ENCODE results near the gene RERE. TPM values are rescaled to one million over a fixed set of nuclear protein-coding genes. Genes with fewer than 3 reads are reported as not detected.
"Not testable (repeated sequence)": the region's sequence is repeated elsewhere in the genome, so short reads cannot be mapped to it uniquely, and the experiment has no call there.

RERE gene
- total RNA-seq, 2 donors from 2014 or later, result 102 to 108 TPM

- no peaks in the 10 kb centered on the region for H3K36me3 Mint-ChIP-seq (ENCODE audit: low read depth)
Observed at GRCh38 chr1:8854240-8854639, 36.8 kb upstream of the RERE start.

DNA sequence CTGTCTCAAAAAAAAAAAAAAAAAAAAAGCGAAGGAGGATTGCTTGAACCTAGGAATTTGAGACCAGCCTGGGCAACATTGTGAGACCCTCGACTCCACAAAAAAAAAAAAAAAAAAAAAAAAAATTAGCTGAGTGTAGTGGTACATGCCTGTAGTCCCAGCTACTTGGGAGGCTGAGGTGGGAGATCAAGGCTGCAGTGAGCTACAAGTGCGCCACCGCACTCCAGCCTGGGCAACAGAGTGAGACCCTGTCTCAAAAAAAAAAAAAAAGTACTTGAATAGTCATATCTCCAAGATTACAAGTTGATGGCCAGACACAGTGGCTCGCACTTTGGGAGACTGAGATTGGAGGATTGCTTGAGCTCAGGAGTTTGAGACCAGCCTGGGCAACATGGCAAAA lies 33.6 kb upstream of the RERE start:
- H3K4me1 Mint-ChIP-seq, result no peaks in the 10 kb centered on the region
- no peaks in the 10 kb centered on the region for H3K9me3 ChIP-seq (ENCODE audit: control insufficient read depth, low read length, poor library complexity, severe bottlenecking)
- ATAC-seq (no peak), DNase-seq (no peak)
- H3K4me3 Mint-ChIP-seq, result no peak overlapping the region
- no peak overlapping the region for H3K27ac Mint-ChIP-seq
- no peaks in the 10 kb centered on the region for H3K27me3 Mint-ChIP-seq
- H3K36me3 Mint-ChIP-seq (ENCODE audit: low read depth), result no peaks in the 10 kb centered on the region

More at GRCh38 chr1:8854240-8854639, 36.8 kb upstream of the RERE start:
- H3K27ac Mint-ChIP-seq, result no peak overlapping the region
- H3K4me3 Mint-ChIP-seq, result no peak overlapping the region
- no peaks in the 10 kb centered on the region for H3K27me3 Mint-ChIP-seq
- no peaks in the 10 kb centered on the region for H3K9me3 ChIP-seq (ENCODE audit: control insufficient read depth, low read length, poor library complexity, severe bottlenecking)
- ATAC-seq (no peak), DNase-seq (no peak)
- peaks cover 7% of the 10 kb centered on the region for H3K4me1 Mint-ChIP-seq

- H3K27ac Mint-ChIP-seq, result no peak overlapping the region
- H3K27me3 Mint-ChIP-seq, result no peaks in the 10 kb centered on the region
- ATAC-seq (peak; percentile 90), DNase-seq (peak; percentile 51 to 75 (median 66))
- no peaks in the 10 kb centered on the region for H3K4me1 Mint-ChIP-seq
- no peaks in the 10 kb centered on the region for H3K9me3 ChIP-seq (ENCODE audit: control insufficient read depth, low read length, poor library complexity, severe bottlenecking)
- peaks cover under 1% of the 10 kb centered on the region for H3K36me3 Mint-ChIP-seq (ENCODE audit: low read depth)
- H3K4me3 Mint-ChIP-seq, result no peak overlapping the region
Observed at GRCh38 chr1:8848663-8849386, 31.4 kb upstream of the RERE start.

DNA sequence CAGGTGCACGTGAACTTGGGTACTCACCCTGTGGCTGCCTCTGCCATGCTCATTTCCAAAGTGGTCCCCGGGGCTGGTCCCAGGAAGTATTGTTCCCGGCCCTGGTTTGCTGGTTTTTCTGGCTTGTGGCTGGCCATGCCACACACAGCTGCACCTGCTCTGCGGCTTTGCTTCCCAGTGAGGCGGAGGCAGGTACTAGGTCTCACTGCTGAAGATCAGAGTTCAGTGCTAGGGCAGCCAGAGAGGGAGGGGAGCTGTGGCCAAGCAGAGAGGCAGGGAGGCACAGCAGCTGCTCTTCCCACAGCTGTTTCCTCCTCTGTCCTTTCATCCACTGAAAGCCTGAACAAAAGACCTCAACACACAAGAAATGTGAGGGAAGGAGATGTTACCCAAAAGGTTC lies 30.6 kb upstream of the RERE start:
- DNase-seq (no peak), ATAC-seq (no peak)
- Mint-ChIP-seq H3K27me3 (peaks cover 4% of the 10 kb centered on the region), H3K27ac (no peak overlapping the region), H3K4me1 (no peaks in the 10 kb centered on the region), H3K4me3 (no peak overlapping the region), H3K36me3 (ENCODE audit: low read depth) (peaks cover 2% of the 10 kb centered on the region)
- H3K9me3 ChIP-seq (ENCODE audit: control insufficient read depth, low read length, poor library complexity, severe bottlenecking), result no peaks in the 10 kb centered on the region

DNA sequence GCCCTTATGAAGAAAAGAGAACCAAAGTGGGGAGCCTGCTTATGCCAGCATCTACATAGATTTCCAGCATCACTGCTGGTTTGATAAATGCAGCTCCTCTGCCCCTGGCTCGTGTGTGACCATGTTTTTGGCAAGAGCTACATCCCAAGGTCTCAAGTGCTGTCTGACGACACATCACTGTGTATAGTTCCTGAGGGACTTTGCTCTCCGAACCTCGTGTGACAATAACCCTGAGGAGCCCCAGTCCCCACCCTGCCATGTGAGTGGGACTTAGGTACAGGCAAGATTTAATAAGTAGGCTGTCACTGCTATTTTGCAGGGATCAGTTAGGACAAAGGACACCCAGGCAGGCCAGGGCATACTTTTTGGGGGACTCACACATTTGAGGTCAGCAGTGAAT lies 28.8 kb upstream of the RERE start:
- Mint-ChIP-seq H3K36me3 (ENCODE audit: low read depth) (peaks cover 2% of the 10 kb centered on the region), H3K4me1 (no peaks in the 10 kb centered on the region), H3K27ac (no peak overlapping the region), H3K4me3 (no peak overlapping the region), H3K27me3 (peaks cover 4% of the 10 kb centered on the region)
- ATAC-seq (no peak), DNase-seq (no peak)
- H3K9me3 ChIP-seq (ENCODE audit: control insufficient read depth, low read length, poor library complexity, severe bottlenecking), result no peaks in the 10 kb centered on the region

DNA sequence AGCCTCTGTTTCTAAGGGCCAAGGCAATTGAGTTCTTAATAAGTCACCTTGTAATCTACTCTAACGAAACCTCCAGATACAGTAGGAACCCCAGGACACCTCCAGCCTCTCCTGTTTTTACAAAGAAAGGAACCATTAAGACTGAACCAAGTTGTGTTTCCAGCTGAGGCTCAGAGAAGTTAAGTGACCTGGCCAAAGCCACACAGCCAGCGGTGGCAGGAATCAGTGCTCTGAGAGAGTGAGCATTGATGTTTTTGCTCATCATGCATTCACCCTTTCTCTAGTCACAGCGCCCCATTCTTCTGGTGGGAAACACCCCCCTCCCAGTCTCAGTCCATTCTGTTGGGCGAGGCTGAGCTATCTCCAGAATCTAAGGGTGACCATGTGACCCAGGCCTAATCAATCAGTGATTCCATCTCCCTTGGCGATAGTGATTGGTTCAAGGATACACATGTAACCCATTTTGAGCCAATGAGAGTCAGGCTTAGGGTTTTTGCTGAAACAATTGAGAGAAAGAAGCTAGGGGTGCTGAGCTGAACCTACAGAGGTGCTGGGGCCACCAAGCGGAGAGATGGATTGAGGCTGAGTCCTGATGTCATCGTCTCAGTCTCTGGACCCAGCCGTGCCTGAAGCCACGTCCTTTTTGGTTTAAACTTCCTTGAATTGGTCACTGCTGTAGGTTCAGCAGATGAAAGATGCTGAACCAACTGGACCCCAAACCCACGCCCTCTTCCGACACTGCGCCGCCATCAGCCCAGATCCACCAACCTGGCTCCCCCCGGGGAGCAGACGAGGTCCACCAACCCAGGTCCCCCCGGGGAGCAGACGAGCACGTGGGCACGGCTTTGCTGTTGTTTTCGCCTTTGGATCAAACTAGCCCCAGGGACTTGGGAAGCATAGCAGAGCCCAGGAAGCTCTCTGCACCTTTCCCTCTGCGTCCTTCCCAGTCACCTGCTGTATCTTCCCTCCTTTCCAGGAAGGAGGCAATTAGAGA lies 28.0 kb upstream of the RERE start:
- H3K9me3 ChIP-seq (ENCODE audit: control insufficient read depth, low read length, poor library complexity, severe bottlenecking), result no peaks in the 10 kb centered on the region
- Mint-ChIP-seq H3K36me3 (ENCODE audit: low read depth) (peaks cover 2% of the 10 kb centered on the region), H3K27me3 (peaks cover 4% of the 10 kb centered on the region), H3K4me3 (no peak overlapping the region), H3K4me1 (no peaks in the 10 kb centered on the region), H3K27ac (no peak overlapping the region)
- DNase-seq (no peak), ATAC-seq (no peak)

DNA sequence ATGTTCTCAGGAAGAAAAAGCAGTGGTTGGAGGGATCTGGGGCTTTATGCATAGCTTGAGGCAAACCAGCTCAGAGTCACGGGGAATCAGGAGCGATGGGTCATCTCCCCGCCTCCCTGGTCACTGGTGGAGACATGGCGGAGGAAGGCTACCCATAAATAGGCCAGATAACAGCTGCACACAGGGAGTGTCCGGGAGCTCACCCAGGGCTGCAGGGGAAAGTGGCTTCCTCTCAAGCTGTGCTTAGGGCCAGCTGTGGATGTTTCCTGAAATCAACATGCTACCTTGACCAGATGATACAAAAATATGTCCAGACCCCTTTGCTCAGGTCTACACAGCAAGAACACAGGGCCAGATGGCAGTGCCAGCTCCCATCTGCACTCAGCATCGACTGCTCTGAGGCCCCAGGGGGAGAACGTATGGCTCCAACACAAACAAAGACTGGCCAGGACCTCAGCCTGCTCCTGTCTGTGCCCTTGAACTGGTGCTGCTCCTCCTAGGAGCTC lies 27.1 kb upstream of the RERE start:
- Mint-ChIP-seq H3K36me3 (ENCODE audit: low read depth) (peaks cover 2% of the 10 kb centered on the region), H3K4me1 (no peaks in the 10 kb centered on the region), H3K27ac (no peak overlapping the region), H3K4me3 (no peak overlapping the region), H3K27me3 (peaks cover 4% of the 10 kb centered on the region)
- DNase-seq, result no peak
- ATAC-seq, result no peak
- H3K9me3 ChIP-seq (ENCODE audit: control insufficient read depth, low read length, poor library complexity, severe bottlenecking), result no peaks in the 10 kb centered on the region

DNA sequence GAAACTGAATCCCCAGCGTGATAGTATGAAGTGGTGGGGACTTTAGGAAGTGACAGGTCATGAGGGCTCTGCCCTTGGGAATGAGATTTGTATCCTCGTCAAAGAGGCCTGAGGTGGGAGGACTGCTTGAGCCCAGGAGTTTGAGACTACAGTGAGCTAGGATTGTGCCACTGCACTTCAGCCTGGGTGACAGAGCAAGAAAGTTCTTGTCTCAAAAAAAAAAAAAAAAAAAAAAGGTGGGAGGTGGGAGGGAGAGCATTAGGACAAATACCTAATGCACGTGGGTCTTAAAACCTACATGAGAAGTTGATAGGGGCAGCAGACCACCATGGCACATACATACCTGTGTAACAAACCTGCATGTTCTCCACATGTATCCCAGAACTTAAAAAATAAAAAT lies 24.0 kb upstream of the RERE start:
- no peaks in the 10 kb centered on the region for H3K4me1 Mint-ChIP-seq
- ATAC-seq, result no peak
- H3K9me3 ChIP-seq (ENCODE audit: control insufficient read depth, low read length, poor library complexity, severe bottlenecking), result no peaks in the 10 kb centered on the region
- no peak overlapping the region for H3K27ac Mint-ChIP-seq
- no peak overlapping the region for H3K4me3 Mint-ChIP-seq
- H3K36me3 Mint-ChIP-seq (ENCODE audit: low read depth), result peaks cover 2% of the 10 kb centered on the region
- DNase-seq, result no peak
- H3K27me3 Mint-ChIP-seq, result peaks cover 4% of the 10 kb centered on the region

DNA sequence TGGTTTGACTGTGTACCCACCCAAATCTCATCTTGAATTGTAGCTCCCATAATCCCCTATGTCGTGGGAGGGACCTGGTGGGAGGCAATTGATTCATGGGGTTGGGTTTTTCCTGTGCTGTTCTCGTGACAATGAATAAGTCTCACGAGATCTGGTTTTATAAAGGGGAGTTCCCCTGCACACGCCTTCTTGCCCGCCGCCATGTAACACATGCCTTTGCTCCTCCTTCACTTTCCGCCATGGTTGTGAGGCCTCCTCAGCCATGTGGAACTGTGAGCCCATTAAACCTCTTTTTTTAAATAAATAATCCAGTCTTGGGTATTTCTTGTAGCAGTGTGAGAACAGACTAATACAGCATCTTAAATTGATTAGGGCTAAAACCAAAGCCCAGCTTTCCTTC lies 22.6 kb upstream of the RERE start:
- H3K4me1 Mint-ChIP-seq, result no peaks in the 10 kb centered on the region
- H3K9me3 ChIP-seq (ENCODE audit: control insufficient read depth, low read length, poor library complexity, severe bottlenecking), result no peaks in the 10 kb centered on the region
- no peak for DNase-seq
- no peak for ATAC-seq
- no peak overlapping the region for H3K4me3 Mint-ChIP-seq
- peaks cover 2% of the 10 kb centered on the region for H3K36me3 Mint-ChIP-seq (ENCODE audit: low read depth)
- no peak overlapping the region for H3K27ac Mint-ChIP-seq
- H3K27me3 Mint-ChIP-seq, result peaks cover 4% of the 10 kb centered on the region

GRCh38 chr1:8835941-8836643 lies 18.7 kb upstream of the RERE start:
- Mint-ChIP-seq H3K4me3 (no peak overlapping the region), H3K4me1 (no peaks in the 10 kb centered on the region)
- ATAC-seq, result no peak

GRCh38 chr1:8831340-8831739 lies 13.9 kb upstream of the RERE start:
- Mint-ChIP-seq H3K4me1 (peaks cover 13% of the 10 kb centered on the region), H3K36me3 (ENCODE audit: low read depth) (peaks cover 4% of the 10 kb centered on the region), H3K27ac (no peak overlapping the region), H3K4me3 (no peak overlapping the region), H3K27me3 (no peaks in the 10 kb centered on the region)
- no peaks in the 10 kb centered on the region for H3K9me3 ChIP-seq (ENCODE audit: control insufficient read depth, low read length, poor library complexity, severe bottlenecking)
- no peak for DNase-seq
- ATAC-seq, result no peak

More at GRCh38 chr1:8835941-8836643, 18.7 kb upstream of the RERE start:
- Mint-ChIP-seq H3K36me3 (ENCODE audit: low read depth) (no peaks in the 10 kb centered on the region), H3K27me3 (no peaks in the 10 kb centered on the region), H3K27ac (no peak overlapping the region)
- H3K9me3 ChIP-seq (ENCODE audit: control insufficient read depth, low read length, poor library complexity, severe bottlenecking), result no peaks in the 10 kb centered on the region
- DNase-seq, result no peak

DNA sequence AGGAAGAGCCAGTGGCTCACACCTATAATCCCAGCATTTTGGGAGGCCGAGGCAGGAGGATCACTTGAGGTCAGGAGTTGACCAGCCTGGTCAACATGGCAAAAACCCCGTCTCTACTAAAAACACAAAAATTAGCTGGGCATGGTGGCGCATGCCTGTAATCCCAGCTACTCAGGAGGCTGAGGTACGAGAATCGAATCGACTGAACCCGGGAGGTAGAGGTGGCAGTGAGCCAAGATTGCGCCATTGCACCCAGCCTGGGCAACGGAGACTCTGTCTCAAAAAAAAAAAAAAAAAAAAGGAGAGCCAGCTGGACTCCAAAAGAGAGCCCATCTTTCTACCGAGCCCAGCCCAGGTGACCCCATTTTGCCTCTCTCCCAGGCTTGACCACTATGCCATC lies 13.3 kb upstream of the RERE start:
- not testable (repeated sequence) for H3K9me3 ChIP-seq (ENCODE audit: control insufficient read depth, low read length, poor library complexity, severe bottlenecking); ATAC-seq; H3K27ac Mint-ChIP-seq; H3K36me3 Mint-ChIP-seq (ENCODE audit: low read depth); DNase-seq; H3K27me3 Mint-ChIP-seq
- Mint-ChIP-seq H3K4me3 (peak overlapping the region; percentile 55), H3K4me1 (peaks cover 13% of the 10 kb centered on the region)

DNA sequence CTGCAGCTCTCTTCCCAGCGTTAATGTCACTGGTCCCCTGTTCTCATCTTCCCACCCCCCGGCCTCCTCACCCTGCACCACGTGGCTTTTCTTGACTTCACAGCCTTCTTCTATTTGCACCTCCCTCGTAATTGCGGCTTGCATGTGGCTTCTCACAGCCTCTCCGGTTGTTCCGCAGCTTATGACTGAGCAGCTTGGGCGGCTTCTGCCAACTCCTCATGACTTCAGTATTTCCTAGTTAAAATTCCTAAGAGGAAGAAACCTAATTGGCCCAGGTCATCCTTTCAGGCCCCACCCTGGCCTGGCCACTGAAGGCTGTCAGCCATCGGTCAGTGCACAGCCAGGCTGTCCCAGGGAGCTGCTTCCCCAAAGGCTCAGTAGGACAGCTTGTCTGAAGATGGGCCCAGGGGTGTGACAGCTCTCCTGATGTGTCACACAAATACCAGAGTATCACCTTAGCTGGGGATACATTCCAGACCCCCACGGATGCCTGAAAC lies 8.6 kb upstream of the RERE start:
- Mint-ChIP-seq H3K27ac (no peak overlapping the region), H3K27me3 (peaks cover 7% of the 10 kb centered on the region), H3K4me3 (no peak overlapping the region), H3K36me3 (ENCODE audit: low read depth) (peaks cover 4% of the 10 kb centered on the region), H3K4me1 (peaks cover 13% of the 10 kb centered on the region)
- H3K9me3 ChIP-seq (ENCODE audit: control insufficient read depth, low read length, poor library complexity, severe bottlenecking), result no peaks in the 10 kb centered on the region
- ATAC-seq (no peak), DNase-seq (no peak)
